Glomerular visceral epithelial cell (primary cell): Measurements from ENCODE around the gene MRAS.
"Not testable (repeated sequence)": the region's sequence is repeated elsewhere in the genome, so short reads cannot be mapped to it uniquely, and the experiment has no call there.

Source experiments
- DNase-seq: peaks from one replicate; pipeline ENCODE4 v3.0.0-alpha.2; 2016; ENCODE audit errors: extremely low spot score

The MRAS gene

DNA sequence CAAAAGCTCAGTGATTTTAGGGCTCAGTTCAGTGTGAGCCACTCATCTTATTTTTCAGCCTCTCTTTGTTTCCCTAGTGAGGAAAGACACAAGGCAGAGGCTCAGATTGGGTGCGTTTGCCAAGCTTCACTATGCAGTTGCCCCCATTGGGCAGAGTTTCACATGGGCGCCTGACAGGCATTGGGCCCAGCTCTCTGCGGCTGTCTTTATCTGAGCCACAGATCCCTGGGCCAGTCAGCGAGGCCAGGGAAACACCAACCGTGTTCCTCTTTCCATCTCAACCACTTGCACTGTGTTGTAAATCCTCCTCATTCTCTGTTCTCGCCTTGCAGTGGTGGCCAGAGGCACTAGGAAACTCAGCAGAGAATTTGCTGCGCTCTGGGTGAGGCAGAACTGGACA is 96.9 kb downstream of the MRAS start:
- no peak for DNase-seq

DNA sequence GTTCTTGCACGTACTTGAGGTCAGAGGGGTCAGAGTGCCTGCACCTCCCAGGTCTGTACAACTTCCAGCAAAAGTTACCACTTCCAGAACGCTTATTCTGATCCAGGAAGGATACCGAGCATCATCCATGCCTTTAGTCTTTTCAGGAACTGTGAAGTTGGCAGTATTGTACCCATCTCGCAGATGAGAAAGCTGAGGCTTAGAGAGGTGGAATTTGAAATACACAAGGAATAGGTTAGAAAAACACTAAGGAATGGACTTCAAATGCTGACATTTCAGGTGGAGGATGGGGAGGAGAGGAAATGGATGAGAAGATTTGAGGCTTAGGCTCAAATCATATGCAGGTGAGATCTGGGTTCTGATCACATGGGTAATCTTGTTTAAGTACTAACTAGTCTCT is 97.3 kb downstream of the MRAS start:
- DNase-seq = no peak

DNA sequence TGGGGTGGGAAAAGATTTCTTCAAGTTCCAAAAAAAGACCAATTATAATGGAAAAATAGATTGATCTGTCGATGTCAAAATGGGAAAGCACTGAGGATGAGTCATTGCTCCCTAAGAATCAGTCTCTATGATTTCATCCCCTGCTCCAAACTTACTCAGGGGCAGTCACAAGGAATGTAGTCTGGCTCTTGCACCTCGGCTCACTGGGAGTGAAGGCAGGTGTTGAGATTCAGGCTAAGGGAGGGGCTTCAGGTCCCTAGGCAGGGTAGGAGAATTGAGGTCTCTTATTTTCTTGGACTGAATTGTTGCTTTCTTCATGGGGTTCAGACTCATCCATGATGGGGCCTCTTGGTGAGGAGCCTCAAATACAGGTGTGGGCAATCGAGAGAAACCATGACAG is 100.3 kb downstream of the MRAS start:
- DNase-seq = no peak

DNA sequence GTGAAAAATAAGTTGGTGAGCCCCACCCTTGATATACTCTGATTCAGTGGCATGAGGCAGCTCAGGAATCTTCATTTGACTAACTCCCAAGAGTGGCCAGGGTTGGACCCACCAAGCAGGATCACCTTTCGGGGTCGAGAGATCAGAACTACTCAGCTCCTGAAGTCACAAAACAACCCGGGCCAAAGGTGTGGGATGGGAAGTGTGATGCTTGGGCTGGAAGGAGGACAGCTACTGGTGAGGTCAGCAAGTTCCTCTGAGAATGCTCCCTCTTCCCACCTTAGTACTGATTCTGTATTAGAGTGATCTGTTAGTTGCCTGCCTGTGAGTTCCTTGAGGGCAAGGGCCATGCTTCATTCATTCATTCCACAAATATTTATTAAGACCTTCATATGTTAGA is 101.1 kb downstream of the MRAS start:
- DNase-seq = no peak

DNA sequence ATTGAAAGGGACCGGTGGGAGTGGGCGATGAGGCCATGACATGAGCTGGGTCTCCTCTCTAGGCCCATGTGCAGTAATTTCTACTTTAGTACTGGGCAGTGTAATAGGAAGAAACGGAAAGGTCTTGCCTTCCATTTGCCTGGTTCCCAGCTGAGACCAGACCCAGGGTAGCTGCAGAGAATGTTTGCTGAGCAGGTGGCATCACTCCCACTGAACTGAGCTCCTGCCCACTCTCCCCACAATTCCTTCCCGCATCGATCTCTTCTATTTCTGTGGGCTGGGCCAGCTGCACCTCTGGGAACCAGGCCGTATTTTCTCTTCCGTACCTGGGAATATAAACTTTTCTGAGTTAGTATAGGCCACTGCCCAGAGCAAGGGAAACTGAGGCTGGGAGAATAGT is 101.8 kb downstream of the MRAS start:
- DNase-seq = no peak

DNA sequence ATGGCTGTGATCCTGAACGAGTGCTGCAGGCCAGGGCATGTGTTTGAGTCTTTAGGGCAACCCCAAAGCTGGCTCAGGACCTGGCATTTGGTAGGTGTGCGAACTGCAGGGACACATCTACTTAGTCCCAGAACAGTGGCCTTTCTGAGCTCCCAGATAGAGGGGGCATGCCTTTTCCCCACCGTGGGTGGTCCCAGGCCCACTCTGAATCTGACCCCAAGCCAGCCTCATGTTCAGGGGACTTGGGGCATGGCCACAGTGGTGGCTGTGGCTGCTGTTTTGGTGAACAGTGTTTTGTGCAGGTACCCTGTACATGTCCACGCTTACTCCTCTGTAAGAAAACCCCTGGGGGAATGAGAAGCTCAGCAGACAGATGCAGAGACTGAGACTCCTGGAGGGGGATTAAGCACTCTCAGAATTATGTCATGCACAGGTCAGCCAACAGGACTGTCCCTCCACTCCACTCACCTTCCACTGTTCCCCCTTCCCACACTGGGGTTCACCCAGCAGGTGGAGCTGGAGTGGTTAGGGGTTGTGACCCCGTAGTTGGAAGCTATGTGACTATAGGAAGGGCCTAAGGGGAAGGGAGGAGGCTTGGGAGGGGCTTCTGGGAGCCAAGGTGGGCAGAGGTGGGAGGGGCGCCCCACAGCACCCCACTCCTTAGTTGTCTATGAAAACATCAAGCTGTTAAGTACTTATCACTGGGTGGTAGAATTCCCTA is 102.5 kb downstream of the MRAS start:
- DNase-seq = no peak

DNA sequence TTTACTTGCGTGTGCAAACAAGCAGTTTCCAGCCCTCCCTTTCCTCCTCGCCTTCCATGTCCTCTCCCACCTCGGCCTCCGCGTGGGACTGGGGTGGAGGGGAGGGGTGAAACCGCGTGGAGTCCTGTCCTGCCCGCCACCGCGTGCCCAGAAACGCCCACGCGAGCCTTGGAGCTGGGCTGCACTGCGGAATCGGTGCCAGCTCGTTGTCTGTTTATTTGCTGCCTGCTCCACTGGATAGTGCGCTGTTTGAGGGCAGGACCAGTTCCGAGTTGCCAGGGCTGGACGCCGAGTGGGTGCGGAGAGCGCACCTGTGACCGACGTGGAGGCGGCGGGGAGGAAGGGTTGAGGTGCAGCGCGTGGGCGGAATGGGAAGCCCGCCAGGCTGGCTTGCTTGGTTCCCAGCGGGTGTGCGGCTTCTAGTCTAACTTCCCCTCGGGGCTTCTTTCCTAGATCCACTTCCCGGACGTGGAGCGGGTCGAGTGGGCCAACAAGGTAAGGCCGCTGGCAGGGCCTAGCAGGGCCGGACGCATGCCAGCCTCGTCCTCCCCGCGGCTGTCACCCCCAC is 103.3 kb downstream of the MRAS start:
- no peak for DNase-seq

DNA sequence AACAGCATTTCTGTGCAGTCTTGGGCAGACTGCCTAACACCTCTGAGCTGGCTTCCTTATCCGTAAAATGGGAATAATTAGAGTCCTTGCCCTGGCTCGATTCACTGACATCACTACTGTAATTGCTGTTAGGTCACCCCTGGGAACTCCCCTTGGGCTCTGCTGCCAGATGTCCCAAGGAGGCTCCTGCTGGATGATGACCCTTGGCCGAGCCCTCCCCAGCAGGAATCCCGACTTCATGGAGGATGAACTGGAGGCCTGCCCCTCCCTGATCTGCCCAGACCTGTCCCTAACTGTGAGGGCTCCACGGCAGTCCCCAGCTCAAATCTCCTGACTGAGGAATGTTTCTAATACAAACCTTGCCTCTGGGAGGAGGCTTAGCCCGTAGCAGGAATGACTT is 104.1 kb downstream of the MRAS start:
- DNase-seq = no peak

DNA sequence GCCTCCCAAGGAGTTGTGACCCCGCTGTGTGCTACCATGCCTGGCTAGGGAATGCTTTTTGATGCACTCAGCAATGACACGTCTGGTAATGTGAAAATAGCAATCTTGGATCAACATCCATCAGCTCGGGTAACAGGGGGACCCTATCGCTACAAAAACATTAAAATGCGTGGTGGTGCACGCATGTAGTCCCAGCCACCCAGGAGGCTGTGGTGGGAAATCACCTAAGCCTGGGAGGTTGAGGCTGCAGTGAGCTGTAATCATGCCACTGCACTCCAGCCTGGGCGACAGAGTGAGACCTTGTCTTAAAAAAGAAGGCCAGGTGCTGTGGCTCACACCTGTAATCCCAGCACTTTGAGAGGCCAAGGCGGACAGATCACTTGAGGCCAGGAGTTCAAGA is 105.6 kb downstream of the MRAS start:
- not testable (repeated sequence) for DNase-seq
